Neural progenitor cell (in vitro differentiated cells): ENCODE data around the gene KCP.

ENCODE experiments used
- EZH2 ChIP-seq: fragments of 200-600 bp; sonication (generic); IDR thresholded peaks from 2 replicates; pipeline ENCODE4 v1.6.1; 2017; ENCODE audit warnings: antibody characterized with exemption, mild to moderate bottlenecking, moderate library complexity
- TF ChIP-seq, protein P1 (sequence below): fragments of 200-600 bp; sonication (generic); IDR thresholded peaks from 2 replicates; pipeline ENCODE4 v1.5.1; 2017; ENCODE audit warnings: antibody characterized with exemption, mild to moderate bottlenecking

DNA sequence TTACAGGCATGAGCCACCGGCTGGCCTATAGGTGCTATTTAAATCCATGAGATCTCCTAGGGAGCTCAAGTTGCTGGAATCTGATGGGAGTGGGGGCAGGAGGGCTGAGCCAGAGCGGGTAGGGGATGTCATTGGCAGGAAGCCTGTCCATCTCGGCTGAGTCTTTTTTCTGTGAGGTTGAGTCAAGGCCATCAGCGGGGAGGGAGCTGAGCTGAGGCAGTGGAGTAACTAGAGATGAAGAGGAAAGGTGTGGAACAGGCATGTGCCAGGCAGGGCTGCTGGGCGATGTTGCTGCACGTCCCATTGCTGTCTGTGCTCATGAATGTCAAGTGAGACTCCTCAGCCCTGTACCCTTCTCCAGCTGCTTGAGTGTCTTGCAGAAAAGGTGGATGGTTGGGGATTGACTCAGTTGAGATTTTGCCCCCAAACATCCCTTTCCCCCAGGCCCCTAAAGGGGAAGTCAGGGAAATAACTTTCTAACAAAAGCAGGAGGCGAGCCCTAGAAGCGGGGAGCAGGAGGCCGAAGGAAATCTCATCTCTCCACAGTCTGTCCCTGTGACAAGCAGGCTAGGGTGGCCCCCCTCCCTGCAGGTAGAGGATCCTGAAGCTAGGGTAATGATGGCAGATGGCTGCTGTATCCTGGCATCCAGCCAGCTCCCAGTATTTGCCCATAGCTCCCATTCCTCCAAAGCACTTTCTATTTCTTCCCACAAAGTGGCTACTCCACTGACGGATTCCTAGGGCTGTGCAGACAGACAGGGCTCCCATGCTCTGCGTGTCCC is 42.5 kb downstream of the KCP start:
- TF ChIP-seq, protein P1, sequence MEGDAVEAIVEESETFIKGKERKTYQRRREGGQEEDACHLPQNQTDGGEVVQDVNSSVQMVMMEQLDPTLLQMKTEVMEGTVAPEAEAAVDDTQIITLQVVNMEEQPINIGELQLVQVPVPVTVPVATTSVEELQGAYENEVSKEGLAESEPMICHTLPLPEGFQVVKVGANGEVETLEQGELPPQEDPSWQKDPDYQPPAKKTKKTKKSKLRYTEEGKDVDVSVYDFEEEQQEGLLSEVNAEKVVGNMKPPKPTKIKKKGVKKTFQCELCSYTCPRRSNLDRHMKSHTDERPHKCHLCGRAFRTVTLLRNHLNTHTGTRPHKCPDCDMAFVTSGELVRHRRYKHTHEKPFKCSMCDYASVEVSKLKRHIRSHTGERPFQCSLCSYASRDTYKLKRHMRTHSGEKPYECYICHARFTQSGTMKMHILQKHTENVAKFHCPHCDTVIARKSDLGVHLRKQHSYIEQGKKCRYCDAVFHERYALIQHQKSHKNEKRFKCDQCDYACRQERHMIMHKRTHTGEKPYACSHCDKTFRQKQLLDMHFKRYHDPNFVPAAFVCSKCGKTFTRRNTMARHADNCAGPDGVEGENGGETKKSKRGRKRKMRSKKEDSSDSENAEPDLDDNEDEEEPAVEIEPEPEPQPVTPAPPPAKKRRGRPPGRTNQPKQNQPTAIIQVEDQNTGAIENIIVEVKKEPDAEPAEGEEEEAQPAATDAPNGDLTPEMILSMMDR = no peak
- no peak for TF ChIP-seq EZH2
